Left kidney (tissue), 2 donors: ENCODE measurements around the gene STK11. TPM values are rescaled to one million over a fixed set of nuclear protein-coding genes. Genes with fewer than 3 reads are reported as not detected.

Experiments
- DNase-seq: peaks from one replicate; pipeline ENCODE4 v3.0.0-alpha.2; 2013
- polyA plus RNA-seq: library from polyadenylated mRNA; unstranded; fragments of 120-200 nt; gene quantifications from one replicate; pipeline ENCODE4 v1.2.1, GENCODE V29; 2013; ENCODE audit not compliant: insufficient read length

Gene STK11
- polyA plus RNA-seq, 1 donor, result 56.2 TPM

GRCh38 chr19:1261798-1262622 lies 56.4 kb downstream of the STK11 start:
- no peak for DNase-seq

GRCh38 chr19:1262623-1263123 lies 57.1 kb downstream of the STK11 start:
- no peak for DNase-seq

GRCh38 chr19:1263188-1263587 lies 57.6 kb downstream of the STK11 start:
- DNase-seq, result no peak

GRCh38 chr19:1264801-1265614 lies 59.4 kb downstream of the STK11 start:
- no peak for DNase-seq

- no peak for DNase-seq
Observed at GRCh38 chr19:1265615-1266128, 60.1 kb downstream of the STK11 start.

- DNase-seq, result no peak
Observed at GRCh38 chr19:1266129-1266915, 60.7 kb downstream of the STK11 start.

GRCh38 chr19:1266916-1267476 lies 61.4 kb downstream of the STK11 start:
- no peak for DNase-seq

GRCh38 chr19:1267477-1268225 lies 62.1 kb downstream of the STK11 start:
- DNase-seq, result no peak

- DNase-seq, result no peak
Observed at GRCh38 chr19:1268226-1269064, 62.9 kb downstream of the STK11 start.

- DNase-seq, result peak; percentile 99
Observed at GRCh38 chr19:1269065-1269477, 63.5 kb downstream of the STK11 start, which contains the start of gene CIRBP. Gene CIRBP (plus strand): TSS chr19:1269332. CDS start chr19:1270934, 1,602 bp downstream.

GRCh38 chr19:1269478-1270212 lies 64.1 kb downstream of the STK11 start:
- no peak for DNase-seq

- DNase-seq, result no peak
Observed at GRCh38 chr19:1270213-1270853, 64.8 kb downstream of the STK11 start.

- DNase-seq, result no peak
Observed at GRCh38 chr19:1270854-1271527, 65.4 kb downstream of the STK11 start.

- no peak for DNase-seq
Observed at GRCh38 chr19:1271528-1272422, 66.2 kb downstream of the STK11 start.

GRCh38 chr19:1272423-1273262 lies 67.1 kb downstream of the STK11 start:
- no peak for DNase-seq
